ENCODE results near the gene ST3GAL5. TPM values are rescaled to one million over a fixed set of nuclear protein-coding genes. Genes with fewer than 3 reads are reported as not detected.

ST3GAL5 gene
- polyA plus RNA-seq, 1 experiment = 16.0 TPM

DNA sequence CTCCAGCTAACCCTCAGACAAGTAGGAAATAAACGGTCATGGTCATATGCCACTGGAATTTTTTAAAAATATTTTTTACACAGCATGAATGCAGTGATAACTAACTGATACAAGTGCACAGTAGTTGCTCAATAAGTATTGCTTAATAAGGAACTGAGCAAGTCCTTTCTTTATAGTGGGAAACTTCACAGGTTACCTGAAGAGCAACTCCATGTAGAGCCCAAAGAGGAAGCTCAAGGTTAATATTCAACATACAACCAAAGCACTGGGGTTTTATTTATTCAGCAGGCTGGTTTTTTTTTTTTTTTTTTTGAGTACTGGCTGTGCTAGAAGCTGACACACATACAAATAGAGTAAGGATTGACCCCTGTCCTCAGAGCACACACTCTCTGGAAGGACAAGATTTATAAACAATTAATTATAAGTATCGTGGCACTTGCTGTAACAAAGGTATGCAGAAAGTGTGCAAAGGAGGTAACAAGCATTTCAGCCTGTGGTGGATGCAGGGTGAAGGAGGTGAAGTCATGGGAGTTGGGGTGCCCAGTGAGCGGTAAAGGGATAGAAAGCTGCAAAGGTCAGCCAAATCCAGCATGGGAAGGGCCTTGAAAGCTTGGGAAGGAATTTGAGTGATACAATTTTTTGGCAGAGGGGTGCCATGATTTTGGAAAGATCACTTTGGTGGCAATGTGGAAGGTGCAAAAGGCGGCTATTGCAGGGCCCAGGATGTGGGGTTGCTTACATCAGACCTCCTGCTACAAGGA is 82.3 kb downstream of the ST3GAL5 start:
- ChIA-PET POLR2A (no interaction called here), CTCF (interaction anchor here (0.6 to 19.1 kb wide), 5 partner anchors 57 to 82 kb away, joined by 3 to 245 read pairs (median 17); partner anchors contain the start of gene ATOH8)
- no peak for DNase-seq (ENCODE audit: low read depth)
- Histone ChIP-seq H3K4me3 (ENCODE audit: low read depth, low read length) (no peak overlapping the region), H3K27me3 (ENCODE audit: control insufficient read depth, insufficient read depth, low read length) (no peaks in the 10 kb centered on the region), H3K36me3 (ENCODE audit: control insufficient read depth, insufficient read depth, low read length) (no peaks in the 10 kb centered on the region)
- TF ChIP-seq, protein P1, sequence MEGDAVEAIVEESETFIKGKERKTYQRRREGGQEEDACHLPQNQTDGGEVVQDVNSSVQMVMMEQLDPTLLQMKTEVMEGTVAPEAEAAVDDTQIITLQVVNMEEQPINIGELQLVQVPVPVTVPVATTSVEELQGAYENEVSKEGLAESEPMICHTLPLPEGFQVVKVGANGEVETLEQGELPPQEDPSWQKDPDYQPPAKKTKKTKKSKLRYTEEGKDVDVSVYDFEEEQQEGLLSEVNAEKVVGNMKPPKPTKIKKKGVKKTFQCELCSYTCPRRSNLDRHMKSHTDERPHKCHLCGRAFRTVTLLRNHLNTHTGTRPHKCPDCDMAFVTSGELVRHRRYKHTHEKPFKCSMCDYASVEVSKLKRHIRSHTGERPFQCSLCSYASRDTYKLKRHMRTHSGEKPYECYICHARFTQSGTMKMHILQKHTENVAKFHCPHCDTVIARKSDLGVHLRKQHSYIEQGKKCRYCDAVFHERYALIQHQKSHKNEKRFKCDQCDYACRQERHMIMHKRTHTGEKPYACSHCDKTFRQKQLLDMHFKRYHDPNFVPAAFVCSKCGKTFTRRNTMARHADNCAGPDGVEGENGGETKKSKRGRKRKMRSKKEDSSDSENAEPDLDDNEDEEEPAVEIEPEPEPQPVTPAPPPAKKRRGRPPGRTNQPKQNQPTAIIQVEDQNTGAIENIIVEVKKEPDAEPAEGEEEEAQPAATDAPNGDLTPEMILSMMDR (IDR thresholded peaks at IDR 0.05; ENCODE audit: insufficient read depth, low read depth, low read length) = no peak

DNA sequence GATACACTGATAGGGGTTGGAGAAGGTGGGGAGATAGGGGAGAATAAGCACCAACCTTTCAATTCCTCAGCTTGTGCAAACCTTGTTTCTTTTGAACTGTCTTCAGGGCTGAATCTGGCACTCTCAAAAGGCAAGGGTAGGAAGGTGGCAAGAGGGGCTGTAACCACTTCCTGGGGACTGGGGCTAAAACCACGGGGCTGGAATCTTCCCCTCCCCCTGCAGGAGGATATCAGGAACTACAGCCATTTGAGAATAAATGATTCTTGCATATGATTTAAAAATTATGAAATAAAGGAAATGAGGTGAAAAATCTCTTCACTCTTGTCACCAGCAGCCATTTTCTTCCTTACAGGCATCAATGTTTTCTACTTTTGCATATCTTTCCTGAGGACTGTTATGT is 84.2 kb downstream of the ST3GAL5 start:
- no peaks in the 10 kb centered on the region for H3K27me3 ChIP-seq (ENCODE audit: control insufficient read depth, insufficient read depth, low read length)
- H3K36me3 ChIP-seq (ENCODE audit: control insufficient read depth, insufficient read depth, low read length) = no peaks in the 10 kb centered on the region
- ChIA-PET CTCF (interaction anchor here (0.8 to 19.1 kb wide), 12 partner anchors 9 to 143 kb away, joined by 3 to 245 read pairs (median 4); partner anchors contain the start of genes ATOH8 and ST3GAL5), POLR2A (no interaction called here)
- TF ChIP-seq, protein P1 (IDR thresholded peaks at IDR 0.05; ENCODE audit: insufficient read depth, low read depth, low read length) = peak; percentile 69
- no peak for DNase-seq (ENCODE audit: low read depth)
- no peak overlapping the region for H3K4me3 ChIP-seq (ENCODE audit: low read depth, low read length)

DNA sequence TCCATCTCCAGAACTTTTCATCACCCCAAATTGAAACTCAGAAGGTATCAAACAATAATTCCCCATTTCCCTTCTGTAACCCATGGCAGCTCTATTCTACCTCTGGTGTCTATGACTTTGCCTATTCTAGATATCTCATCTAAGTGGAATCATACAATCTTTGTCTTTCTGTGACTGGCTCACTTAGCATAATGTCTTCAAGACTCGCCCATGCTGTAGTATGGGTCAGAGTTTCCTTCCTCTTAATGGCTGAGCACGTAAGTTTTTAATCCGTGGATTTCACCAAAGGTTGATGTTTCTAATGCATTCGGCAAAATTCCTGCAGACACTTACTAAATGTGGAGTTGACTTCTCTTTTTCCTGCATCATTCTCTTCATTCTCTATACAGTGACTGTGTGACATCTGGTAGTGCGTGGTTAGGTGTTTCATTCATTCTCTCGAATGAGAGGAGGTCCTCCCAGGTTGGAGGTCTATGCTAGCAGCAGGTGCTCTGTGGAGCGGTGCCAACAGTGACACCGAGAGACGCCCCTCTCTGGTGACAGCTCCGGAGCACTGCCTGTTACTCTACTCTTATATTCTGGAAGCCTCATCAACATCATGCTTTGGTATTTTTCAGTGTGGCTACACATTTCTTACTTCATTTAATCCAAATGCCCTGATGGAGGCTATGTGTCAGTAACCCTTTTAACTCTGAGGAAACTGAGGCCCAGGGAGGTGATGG is 84.9 kb downstream of the ST3GAL5 start:
- ChIA-PET POLR2A (interaction anchor here (0.8 kb wide), 1 partner anchor 50 kb away, joined by 3 read pairs; the partner anchor contains the start of gene ATOH8), CTCF (interaction anchor here (0.8 to 19.1 kb wide), 14 partner anchors 9 to 386 kb away, joined by 3 to 245 read pairs (median 4); partner anchors contain the start of genes ATOH8 and ST3GAL5)
- no peaks in the 10 kb centered on the region for H3K36me3 ChIP-seq (ENCODE audit: control insufficient read depth, insufficient read depth, low read length)
- no peak for DNase-seq (ENCODE audit: low read depth)
- no peaks in the 10 kb centered on the region for H3K27me3 ChIP-seq (ENCODE audit: control insufficient read depth, insufficient read depth, low read length)
- H3K4me3 ChIP-seq (ENCODE audit: low read depth, low read length) = no peak overlapping the region
- TF ChIP-seq, protein P1 (IDR thresholded peaks at IDR 0.05; ENCODE audit: insufficient read depth, low read depth, low read length) = no peak

DNA sequence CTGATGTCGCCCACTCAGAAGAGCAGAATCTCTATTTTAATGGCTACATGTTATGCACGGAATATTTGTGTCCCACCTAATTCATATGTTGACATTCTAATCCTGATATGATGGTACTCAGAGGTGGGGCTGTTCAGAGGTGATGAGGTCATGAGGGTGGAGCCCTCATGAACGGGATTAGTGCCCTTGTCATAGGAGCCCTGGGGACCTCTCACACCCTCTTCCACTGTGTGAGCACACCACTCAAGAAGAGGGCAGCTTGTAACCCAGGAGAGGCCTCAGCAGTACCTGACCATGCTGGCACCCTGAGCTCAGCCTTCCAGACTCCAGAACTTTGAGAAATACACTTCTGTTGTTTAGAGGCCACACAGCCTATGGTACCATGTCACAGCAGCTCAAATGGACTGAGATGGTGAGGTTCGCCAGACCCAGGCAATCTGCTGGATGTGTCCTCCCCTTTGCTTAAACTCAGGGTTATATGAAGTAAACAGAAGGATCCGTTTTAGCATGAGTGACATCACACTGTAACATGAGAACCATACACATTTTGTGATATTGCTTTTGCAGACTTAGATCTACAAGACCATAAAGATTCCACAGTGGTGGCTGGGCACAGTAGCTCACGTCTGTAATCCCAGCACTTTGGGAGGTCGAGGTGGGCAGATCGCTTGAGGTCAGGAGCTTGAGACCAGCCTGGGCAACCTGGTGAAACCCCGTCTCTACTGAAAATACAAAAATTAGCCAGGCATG is 86.3 kb downstream of the ST3GAL5 start:
- no peak for DNase-seq (ENCODE audit: low read depth)
- ChIA-PET CTCF (interaction anchor here (0.9 to 19.1 kb wide), 12 partner anchors 11 to 387 kb away, joined by 3 to 245 read pairs (median 4); partner anchors contain the start of gene ATOH8), POLR2A (interaction anchor here (0.8 kb wide), 1 partner anchor 49 kb away, joined by 3 read pairs; the partner anchor contains the start of gene ATOH8)
- TF ChIP-seq, protein P1 (IDR thresholded peaks at IDR 0.05; ENCODE audit: insufficient read depth, low read depth, low read length) = no peak
- Histone ChIP-seq H3K27me3 (ENCODE audit: control insufficient read depth, insufficient read depth, low read length) (no peaks in the 10 kb centered on the region), H3K36me3 (ENCODE audit: control insufficient read depth, insufficient read depth, low read length) (no peaks in the 10 kb centered on the region), H3K4me3 (ENCODE audit: low read depth, low read length) (no peak overlapping the region)

Data from BJ (cell line).